Fibroblast of skin of scalp (primary cell): ENCODE data around the gene TPI1.
"Not testable (repeated sequence)": the region's sequence is repeated elsewhere in the genome, so short reads cannot be mapped to it uniquely, and the experiment has no call there.

Source experiments
- DNase-seq: peaks from one replicate; pipeline ENCODE4 v3.0.0-alpha.2; 2013

The TPI1 gene

DNA sequence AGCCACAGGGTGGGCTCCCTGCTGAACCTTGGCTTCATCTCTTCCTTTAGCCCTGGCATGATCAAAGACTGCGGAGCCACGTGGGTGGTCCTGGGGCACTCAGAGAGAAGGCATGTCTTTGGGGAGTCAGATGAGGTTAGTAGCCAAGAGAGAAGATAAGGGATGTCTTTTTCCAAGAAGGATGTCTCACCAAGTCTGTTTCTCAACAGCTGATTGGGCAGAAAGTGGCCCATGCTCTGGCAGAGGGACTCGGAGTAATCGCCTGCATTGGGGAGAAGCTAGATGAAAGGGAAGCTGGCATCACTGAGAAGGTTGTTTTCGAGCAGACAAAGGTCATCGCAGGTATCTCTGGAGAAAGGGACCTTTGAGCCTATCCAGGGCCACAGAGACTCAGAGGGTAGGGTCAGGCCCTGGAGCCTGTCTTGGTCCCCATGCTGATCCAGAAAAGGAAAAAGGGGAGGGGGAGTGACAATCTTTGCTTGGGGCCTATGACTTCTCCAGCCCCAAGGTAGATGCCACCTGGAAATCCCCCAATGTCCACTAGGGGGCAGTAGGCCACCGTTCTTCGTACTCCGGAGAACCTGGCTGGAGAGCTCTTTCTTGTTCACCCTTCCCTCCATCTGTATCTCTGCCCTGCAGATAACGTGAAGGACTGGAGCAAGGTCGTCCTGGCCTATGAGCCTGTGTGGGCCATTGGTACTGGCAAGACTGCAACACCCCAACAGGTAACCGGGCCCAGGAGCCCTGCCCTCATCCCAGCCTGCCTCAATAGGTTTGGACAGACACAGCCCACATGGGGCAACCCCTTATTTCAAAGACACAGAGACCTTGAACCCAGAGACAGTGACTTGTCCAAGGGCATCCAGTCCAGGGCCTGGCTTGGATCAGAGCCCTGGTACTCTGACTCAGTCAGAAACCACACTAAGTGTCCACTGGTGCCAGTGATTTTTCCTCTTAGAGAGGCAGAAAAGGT lies 2.0 kb downstream of the TPI1 start:
- peak; percentile 71 for DNase-seq

DNA sequence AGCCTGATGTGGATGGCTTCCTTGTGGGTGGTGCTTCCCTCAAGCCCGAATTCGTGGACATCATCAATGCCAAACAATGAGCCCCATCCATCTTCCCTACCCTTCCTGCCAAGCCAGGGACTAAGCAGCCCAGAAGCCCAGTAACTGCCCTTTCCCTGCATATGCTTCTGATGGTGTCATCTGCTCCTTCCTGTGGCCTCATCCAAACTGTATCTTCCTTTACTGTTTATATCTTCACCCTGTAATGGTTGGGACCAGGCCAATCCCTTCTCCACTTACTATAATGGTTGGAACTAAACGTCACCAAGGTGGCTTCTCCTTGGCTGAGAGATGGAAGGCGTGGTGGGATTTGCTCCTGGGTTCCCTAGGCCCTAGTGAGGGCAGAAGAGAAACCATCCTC lies 3.0 kb downstream of the TPI1 start:
- DNase-seq, result not testable (repeated sequence)

DNA sequence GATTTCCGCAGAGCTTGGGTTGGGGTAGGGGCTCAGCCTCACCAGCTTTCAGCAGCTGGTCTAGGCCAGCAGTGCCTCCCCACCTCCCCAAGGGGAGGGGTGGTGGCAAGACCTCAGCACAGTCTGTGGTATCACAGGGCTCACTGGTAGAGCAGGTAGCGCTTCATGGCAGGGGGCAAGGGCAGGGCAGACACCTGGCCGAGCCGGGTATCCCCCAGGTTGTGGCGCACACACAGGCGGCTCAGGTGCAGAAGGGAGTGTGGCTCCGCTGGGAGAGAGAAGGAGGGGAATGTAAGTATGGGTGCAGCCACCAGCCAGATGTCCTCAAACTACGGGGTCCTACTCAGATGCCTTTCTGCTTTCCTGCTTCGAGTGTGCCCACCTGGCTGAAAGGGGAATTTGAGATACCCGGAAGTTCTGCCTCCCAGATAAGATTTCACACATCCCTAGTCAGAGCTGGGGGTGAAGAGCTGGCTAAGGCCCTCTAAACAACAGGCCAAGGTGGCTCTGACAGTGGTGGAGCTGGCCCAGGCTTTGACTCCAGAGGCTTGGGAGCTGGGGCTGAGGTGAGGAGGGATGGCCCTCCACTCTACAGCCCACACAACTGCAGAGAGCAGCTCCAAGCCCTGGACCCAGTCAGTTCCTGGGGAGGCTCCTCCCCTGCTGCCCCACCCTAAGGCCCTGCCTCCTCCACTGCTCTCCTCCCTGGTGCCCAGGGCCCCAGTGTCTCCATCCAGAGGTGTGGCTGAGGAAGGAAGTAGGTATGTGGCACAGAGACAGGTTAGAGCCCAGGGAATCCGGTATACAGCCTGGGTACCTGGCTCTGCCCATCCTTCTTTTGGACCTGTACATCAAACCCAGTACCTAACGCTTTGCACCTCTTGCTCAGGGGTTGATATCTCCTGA lies 4.0 kb downstream of the TPI1 start:
- peak; percentile 48 for DNase-seq

DNA sequence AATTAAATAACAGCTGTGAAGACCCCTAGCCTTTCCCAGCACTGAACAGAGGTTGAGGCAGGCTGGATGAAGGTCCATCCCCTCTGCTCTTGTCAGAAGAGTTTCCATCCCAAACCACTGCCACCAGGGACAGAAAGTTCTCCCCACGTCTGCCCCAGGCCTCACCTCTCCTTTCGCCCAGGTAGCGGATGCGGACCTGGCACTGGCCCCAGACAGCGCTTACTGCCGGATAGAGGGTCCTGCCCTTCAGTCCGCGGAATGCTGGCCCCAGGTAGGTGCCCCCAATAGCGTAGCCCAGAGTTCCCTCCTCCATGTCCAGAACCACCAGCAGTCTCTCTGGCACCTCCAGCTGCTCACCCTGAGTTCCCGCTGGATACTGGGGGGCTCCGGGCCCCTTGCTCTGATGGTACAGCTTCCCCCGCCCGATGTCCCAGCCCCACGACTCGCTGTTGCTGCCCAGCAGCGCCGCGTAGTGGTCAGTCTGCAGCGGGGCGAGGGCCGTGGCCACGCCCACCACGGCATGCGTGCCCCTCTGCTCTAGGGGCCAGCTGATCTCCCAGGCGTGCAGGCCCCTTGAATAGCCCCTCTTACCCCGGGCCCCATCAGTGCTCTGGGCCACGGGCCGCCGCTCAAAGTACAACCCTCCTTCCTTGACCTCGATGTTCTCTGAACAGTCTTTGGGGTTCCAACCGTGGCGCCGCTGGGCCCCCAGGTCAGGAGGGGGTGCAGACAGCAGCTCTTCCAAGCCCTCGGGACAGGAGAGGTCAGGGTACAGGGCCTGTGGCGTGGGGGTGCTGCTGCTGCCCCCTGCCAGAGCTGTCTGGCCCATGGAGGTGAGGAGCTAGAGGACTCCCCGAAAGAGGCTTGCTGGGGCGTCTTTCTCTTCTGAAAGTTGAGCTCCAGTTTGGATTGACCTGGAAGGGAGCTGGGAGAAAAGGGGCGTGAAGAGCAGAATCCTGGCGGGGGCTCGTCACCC lies 5.0 kb downstream of the TPI1 start:
- DNase-seq, result peak; percentile 79

DNA sequence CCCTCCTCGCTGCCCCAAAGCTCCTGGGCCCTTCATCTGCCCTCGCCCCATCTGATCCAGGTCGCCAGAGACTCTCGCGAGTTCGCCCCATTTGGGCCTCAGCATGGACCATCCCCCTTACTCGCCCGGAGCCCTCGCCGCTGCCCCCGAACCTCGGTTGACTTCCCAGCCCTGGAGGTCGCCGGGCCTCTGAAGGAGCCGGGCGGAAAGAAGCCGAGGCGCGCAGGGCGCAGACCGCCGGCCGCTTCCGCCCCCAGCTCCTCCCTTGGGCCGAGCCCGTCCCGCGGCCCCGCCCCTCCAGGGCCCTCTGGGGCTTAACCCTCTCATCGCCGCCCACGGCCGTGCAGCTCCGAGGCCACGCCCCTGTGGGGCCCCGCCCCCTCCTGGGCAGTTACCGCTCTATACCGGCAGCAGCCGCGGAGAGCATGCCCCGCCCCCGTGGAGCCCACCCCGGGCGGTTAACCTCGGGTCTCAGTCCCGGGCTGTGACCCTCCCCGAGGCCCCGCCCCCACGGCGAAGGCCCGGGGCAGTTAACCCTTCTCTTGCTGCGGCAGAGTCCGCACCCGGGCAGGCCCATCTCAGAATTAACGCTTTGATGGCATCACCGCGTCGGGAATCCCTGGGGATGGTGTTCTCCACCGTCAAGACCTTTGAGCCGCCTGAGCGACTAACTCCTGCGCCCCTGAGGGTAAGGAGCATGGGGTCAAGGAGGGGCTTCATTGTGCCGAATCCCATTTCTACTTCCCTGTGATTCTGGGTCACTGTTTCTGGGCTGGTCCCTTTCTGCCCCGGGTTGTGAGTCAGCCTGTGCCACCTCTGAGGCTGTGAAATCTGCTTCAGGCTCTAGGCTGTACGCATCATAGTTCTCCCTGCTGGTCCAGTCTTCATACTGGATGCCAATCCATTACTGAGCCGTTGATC lies 6.0 kb downstream of the TPI1 start, which contains the start of gene SPSB2:
Gene SPSB2 (minus strand): TSS at position 210 of the 921 bp plus-strand sequence. CDS start 402 bp downstream, outside the sequence.
- DNase-seq, result peak; percentile 94

DNA sequence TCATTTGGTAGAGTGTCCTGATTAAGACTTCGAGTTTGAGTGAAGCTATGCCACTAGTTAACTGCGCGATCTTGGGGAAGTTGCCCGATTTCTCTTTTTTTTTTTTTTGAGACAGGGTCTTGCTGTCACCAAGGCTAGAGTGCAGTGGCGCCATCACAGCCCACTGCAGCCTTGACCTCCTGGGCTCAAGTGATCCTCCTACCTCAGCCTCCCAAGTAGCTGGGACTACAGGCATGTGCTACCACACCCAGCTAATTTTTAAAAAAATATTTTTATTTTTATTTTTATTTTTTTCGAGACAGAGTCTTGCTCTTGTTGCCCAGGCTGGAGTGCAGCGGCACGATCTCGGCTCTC lies 6.7 kb downstream of the TPI1 start:
- not testable (repeated sequence) for DNase-seq

DNA sequence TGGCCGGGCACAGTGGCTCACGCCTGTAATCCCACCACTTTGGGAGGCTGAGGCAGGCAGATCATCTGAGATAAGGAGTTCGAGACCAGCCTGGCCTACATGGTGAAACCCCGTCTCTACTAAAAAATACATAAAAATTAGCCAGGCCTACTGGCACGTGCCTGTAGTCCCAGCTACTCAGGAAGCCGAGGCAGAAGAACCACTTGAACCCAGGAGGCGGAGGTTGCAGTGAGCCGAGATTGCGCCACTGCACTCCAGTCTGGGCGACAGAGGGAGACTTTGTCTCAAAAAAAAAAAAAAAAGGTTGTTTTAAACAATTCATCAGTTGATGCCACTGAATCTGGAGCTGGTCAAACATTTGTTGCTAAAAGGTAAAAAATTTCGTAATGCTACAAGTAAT lies 12.5 kb downstream of the TPI1 start:
- DNase-seq, result not testable (repeated sequence)

DNA sequence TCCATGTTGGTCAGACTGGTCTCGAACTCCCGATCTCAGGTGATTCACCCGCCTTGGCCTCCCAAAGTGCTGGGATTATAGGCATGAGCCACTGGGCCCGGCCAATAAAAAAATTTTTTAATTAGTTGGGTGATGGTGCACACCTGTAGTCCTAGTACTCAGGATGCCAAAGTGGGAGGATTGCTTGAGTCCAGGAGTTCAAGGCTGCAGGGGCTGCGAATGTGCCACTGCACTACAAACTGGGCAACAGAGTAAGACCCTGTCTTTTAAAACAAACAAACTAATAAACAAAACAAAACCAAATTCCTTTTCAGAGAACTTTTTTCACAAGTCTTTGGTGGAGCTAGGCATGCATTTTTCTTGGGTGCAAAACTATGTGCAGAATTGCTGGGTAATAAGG lies 15.9 kb downstream of the TPI1 start:
- no peak for DNase-seq

DNA sequence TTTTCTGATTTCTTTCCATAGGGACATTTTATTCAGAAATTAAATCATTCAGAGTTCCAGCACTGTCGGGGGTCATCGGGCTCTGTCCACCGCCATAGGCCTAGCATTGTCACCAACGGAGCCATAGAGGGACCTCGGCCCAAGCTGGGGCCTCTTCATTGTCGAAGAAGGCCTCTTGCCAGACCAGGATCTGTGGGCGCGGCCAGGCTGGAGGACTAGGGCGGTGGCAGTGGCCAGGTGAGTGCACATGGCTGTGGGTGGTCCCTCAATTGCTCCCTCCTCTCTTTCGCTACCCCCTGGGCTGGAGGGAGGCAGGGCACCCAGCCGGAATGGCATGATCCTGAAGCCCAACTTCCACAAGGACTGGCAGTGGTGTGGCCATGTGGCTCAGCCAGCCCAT lies 16.4 kb downstream of the TPI1 start:
- DNase-seq, result no peak

DNA sequence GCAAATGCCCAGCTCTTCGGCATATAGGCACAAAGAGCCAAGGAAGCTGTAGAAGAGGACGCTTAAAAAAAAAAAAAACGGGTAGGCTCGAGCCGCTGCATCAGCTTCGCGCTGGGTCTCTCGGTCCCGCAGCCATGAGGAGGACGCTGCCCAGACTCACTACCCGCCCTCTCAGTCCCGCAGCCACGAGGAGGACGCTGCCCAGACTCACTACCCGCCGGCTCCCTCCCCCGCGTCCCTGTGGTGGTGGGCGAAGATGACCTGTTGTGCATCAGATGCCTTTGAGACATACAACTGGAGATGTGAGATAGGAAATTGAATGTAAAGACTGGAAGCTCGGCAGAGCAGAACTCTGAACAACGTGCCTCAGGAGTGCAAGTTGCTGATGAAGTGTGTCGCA lies 17.2 kb downstream of the TPI1 start:
- no peak for DNase-seq

DNA sequence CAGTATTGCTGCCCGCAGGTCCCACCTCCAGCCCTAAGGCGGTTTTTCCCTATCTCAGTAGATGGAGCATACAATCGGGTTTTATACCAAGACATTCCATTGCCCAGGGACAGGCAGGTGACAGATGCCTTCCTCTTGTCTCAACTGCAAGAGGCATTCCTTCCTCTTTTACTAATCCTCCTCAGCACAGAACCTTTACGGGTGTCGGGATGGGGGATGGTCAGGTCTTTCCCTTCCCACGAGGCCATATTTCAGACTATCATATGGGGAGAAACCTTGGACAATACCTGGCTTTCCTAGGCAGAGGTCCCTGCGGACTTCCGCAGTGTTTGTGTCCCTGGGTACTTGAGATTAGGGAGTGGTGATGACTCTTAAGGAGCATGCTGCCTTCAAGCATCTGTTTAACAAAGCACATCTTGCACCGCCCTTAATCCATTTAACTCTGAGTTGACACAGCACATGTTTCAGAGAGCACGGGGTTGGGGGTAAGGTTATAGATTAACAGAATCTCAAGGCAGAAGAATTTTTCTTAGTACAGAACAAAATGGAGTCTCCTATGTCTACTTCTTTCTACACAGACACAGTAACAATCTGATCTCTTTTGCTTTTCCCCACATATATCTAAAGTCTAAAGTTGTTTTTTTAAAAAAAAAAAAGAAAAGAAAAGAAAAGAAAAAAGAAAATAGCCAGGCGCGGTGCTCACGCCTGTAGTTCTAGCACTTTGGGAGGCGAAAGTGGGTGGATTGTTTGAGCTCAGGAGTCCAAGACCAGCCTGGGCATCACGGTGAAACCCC lies 19.1 kb downstream of the TPI1 start:
- DNase-seq, result not testable (repeated sequence)

DNA sequence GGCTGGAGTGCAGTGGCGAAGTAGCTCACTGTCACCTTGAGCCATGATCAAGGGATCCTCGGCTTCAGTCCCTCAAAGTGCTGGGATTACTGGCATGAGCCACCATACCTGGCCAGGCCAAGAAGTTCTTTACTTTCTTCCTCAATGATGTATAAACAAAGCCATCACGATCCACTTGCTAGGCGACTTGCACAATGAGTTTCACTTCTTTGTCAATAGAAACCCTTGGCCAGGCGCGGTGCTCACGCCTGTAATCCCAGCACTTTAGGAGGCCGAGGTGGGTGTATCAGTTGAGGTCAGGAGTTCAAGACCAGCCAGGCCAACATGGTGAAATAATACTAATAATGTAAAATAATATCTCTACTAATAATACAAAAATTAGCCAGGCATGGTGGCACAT lies 20.1 kb downstream of the TPI1 start:
- DNase-seq, result no peak

DNA sequence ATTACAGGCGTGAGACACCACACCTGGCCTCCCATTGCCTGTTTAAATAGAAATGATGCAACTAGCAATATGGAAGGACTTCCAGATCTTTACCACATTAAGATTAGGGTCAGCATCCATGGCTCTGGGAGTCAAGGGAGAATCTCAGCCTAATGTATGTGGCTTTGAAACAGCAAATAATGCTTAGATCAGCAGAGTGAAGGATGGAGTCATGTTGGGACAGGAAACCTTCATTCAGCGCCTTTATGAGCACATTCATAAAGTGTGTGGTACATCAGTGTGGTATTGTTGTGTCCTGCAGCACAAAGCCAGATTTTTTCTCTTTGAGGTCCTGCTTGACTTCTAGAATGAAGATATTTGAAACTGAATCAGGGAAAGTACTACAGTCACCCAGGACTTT lies 21.0 kb downstream of the TPI1 start:
- no peak for DNase-seq

DNA sequence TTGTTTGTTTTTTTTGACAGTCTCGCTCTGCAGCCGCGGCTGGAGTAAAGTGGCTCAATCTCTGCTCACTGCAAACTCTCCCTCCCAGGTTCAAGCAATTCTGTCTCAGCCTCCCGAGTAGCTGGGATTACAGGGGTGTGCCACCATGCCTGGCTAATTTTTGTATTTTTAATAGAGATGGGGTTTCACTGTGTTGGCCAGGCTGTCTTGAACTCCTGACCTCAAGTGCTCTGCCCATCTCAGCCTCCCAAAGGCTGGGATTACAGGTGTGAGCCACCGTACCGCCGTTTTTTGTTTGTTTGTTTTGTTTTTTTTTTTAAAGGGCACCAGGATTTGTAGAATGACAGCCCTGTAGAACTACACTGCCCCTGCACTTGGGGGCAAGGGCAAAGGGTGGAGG lies 21.5 kb downstream of the TPI1 start:
- DNase-seq, result not testable (repeated sequence)

DNA sequence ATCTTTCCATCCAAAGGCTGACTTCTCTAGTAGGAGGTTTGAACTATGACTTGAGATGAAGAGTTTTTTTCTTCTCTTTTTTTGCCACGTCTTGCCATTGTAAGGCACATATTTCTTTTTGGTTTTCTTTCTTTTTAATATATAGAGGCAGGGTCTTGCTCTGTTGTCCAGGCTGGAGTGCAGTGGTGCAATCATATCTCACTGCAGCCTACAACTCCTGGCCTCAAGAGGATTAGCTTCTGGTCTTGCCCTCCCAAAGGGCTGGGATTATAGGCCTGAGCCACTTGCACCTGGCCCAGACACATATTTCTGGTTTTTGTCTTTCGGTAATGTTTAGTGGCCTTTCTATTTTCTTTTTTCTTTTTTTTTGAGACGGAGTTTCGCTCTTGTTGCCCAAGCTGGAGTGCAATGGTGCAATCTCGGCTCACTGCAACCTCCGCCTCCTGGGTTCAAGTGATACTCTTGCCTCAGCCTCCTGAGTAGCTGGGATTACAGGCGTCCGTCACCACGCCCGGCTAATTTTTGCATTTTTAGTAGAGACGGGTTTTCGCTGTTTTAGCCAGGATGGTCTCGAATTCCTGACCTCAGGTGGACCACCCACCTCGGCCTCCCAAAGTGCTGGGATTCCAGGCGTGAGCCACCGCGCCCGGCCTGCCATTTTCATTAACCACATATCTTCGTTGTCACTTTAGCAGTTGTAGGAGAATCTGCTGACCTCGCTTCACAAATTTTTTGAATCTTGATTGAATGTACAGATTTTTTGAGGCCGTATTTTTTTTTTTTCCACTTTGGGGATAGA lies 22.6 kb downstream of the TPI1 start:
- not testable (repeated sequence) for DNase-seq

DNA sequence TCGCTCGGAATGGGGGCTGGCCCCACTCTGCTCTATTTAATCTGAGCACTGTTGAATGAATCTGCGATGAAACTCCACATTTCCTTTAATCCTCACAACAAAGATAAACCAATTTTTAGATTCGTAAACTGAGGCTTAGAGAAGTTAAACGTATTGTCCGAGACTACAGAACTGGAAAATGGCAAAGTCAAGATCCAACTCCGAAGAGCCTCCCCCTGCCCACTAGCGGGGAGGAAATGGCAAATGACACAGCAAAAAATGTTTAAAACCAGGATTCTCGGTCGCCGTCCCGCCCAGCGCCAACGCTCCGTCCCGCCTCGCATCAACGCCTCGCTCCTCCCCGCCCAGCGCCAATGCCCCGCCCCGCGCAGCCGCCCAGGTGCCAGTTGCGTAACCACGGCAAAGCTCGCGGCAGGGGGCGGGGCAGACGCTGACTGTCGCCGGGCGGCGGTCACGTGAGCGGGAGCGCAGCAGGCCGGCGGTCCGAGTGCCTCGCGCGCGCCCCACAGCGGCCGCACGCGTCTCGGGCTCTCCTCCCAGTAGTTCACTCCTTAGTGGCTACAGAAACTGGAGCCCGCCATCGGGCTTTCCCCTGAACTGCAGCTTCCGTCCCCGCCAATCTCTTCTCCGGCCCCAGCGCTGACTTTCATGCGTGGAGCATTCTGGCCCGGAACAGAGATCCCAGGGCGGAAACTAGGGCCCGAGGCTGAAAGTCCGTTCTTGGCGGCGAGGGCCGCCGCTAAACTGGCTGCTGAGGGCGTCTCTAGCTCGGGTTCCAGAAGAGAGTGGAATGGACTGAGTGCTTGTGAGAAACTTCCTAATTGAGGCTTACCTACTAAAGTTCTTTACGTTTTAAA lies 23.7 kb downstream of the TPI1 start:
- peak; percentile 97 for DNase-seq

DNA sequence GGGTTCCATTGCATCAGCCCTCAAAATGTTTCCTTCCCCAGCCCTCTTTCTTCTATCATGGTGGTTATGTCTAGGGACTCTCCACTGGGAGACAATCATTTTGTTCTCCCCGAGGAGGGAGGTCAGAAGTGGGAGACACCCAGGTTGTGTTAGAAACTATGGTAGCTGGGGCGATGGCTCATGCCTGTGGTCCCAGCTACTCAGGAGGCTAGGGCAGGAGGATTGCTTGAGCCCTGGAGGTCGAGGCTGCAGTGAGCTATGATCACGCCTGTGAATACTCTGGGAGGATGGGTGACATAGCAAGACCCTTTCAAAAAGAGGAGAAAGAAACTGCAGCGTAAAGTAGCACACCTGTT lies 24.3 kb downstream of the TPI1 start:
- no peak for DNase-seq

DNA sequence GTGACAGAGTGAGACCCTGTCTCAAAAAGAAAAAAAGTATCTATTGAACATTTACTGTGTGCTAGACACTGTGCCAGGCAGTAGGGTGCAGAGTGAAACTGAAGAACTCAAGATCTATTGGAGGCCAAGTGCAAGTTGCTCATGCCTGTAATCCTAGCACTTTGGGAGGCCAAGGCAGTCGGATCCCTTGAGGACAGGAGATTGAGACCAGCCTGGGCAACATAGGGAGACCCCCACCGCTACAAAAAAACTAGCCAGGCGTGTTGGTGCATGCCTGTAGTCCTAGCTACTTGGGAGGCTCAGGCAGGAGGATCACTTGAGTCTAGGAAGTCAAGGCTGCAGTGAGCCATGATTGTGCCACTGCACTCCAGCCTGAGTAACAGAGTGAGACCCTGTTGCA lies 25.4 kb downstream of the TPI1 start:
- DNase-seq, result not testable (repeated sequence)
